Measurements from ENCODE around the gene TGM1. TPM values are rescaled to one million over a fixed set of nuclear protein-coding genes. Genes with fewer than 3 reads are reported as not detected.

Gene TGM1
- total RNA-seq, 1 experiment from 2014 or later, result 2.9 TPM

DNA sequence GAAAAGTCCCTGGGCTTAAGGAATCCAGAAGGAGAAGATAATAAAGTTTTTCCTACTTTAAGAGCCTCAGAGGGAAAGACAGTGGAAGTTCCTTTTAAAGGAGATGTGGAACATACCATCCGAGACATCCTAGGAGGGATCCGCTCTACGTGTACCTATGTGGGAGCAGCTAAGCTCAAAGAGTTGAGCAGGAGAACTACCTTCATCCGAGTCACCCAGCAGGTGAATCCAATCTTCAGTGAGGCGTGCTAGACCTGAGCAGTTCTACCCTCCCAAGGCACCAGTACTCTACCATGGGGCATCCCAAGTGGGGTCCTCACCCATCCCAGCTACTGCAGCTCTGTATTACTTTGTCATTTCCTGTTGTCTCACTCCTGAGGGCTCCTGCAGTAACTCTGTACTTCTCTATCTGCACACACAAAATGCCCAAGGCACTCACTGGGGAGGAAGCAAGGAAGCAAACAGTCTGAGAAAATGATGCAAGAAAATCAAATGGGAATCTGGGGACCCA is 24.4 kb downstream of the TGM1 start:
- no peak overlapping the region for H3K18ac ChIP-seq (ENCODE audit: insufficient read length, low read depth, low read length)
- no peak overlapping the region for H3K14ac ChIP-seq (ENCODE audit: insufficient read depth, low read length)
- H3T11ph ChIP-seq (ENCODE audit: low read length), result no peak overlapping the region
- H2BK20ac ChIP-seq (ENCODE audit: low read depth, low read length, poor library complexity, severe bottlenecking), result no peak overlapping the region
- no peaks in the 10 kb centered on the region for H3K79me2 ChIP-seq (ENCODE audit: insufficient read depth, low read length)
- H4K20me1 ChIP-seq (ENCODE audit: control insufficient read depth, insufficient read depth, insufficient read length), result peaks cover 2% of the 10 kb centered on the region
- no peak overlapping the region for H4K5ac ChIP-seq (ENCODE audit: insufficient read length, low read depth, low read length)
- no peaks in the 10 kb centered on the region for H3K27me3 ChIP-seq (ENCODE audit: insufficient read depth, low read length)
- H3K36me3 Mint-ChIP-seq (ENCODE audit: insufficient read depth in 1 of 3, low read depth in 3 of 3), result peaks cover 35 to 68% (median 67%) of the 10 kb centered on the region in 3 experiments; a peak in 6 of 7 replicates
- H3K79me1 ChIP-seq (ENCODE audit: insufficient read depth, low read depth, low read length, poor library complexity, severe bottlenecking), result no peaks in the 10 kb centered on the region
- H3K9me3 Mint-ChIP-seq, result no peaks in the 10 kb centered on the region
- no peak overlapping the region for H3K4ac ChIP-seq (ENCODE audit: low read depth, low read length)
- no peak overlapping the region for H3K27ac Mint-ChIP-seq
- no peak overlapping the region for H3K4me3 Mint-ChIP-seq
- no peak overlapping the region for H3K27ac ChIP-seq (ENCODE audit: insufficient read length, low read depth, low read length)
- peaks cover 7% of the 10 kb centered on the region for H3K23me2 ChIP-seq (ENCODE audit: insufficient read length, low read depth, low read length, poor library complexity, severe bottlenecking)
- no peak overlapping the region for H3K4me2 ChIP-seq (ENCODE audit: insufficient read depth, insufficient read length, low read length)
- peaks cover 13 to 17% of the 10 kb centered on the region in 2 experiments for H3K4me1 Mint-ChIP-seq
- H4K8ac ChIP-seq (replicated peaks; ENCODE audit: insufficient read length, low read depth, low read length), result no peak overlapping the region
- no peak overlapping the region for H2BK12ac ChIP-seq (ENCODE audit: insufficient read length, low read depth, low read length)
- no peak overlapping the region for H3K23ac ChIP-seq (ENCODE audit: insufficient read length, low read depth, low read length)
- H3K27me3 Mint-ChIP-seq (ENCODE audit: low read depth), result peaks cover under 1% of the 10 kb centered on the region; the same call in 1 of the 2 replicates
- H3K9ac ChIP-seq (ENCODE audit: extremely low read depth, insufficient read length, low read length), result no peak overlapping the region
- 0 out of 2 replicates have a peak, but pooled peaks cover 2% of the 10 kb centered on the region for H3K4me1 ChIP-seq (ENCODE audit: insufficient read depth, low read length)
- no peak overlapping the region for H2AK5ac ChIP-seq (ENCODE audit: insufficient read length, low read length)
- no peaks in the 10 kb centered on the region for H3K9me3 ChIP-seq (ENCODE audit: control insufficient read depth, low read depth, low read length)
- WGBS (ENCODE audit: extremely low coverage, insufficient read length, low lambda C conversion rate), result no CpG with 5 or more reads among the region's 5 CpGs
- no peak overlapping the region for H3K56ac ChIP-seq (ENCODE audit: insufficient read length, low read depth, low read length)
- no peak overlapping the region for H2AFZ ChIP-seq (ENCODE audit: low read length)
- no peak overlapping the region for H2BK120ac ChIP-seq (ENCODE audit: low read depth, low read length, poor library complexity, severe bottlenecking)
- no peak overlapping the region for H2BK5ac ChIP-seq (ENCODE audit: insufficient read length, low read length)
- no peak overlapping the region for H2BK15ac ChIP-seq (ENCODE audit: low read depth, low read length)
- no peak overlapping the region for H4K91ac ChIP-seq (ENCODE audit: insufficient read length, low read depth, low read length)
- DNase-seq, result no peak
- TF ChIP-seq, protein P1, sequence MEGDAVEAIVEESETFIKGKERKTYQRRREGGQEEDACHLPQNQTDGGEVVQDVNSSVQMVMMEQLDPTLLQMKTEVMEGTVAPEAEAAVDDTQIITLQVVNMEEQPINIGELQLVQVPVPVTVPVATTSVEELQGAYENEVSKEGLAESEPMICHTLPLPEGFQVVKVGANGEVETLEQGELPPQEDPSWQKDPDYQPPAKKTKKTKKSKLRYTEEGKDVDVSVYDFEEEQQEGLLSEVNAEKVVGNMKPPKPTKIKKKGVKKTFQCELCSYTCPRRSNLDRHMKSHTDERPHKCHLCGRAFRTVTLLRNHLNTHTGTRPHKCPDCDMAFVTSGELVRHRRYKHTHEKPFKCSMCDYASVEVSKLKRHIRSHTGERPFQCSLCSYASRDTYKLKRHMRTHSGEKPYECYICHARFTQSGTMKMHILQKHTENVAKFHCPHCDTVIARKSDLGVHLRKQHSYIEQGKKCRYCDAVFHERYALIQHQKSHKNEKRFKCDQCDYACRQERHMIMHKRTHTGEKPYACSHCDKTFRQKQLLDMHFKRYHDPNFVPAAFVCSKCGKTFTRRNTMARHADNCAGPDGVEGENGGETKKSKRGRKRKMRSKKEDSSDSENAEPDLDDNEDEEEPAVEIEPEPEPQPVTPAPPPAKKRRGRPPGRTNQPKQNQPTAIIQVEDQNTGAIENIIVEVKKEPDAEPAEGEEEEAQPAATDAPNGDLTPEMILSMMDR (conservative IDR thresholded peaks at IDR 0.05), result no peak
